Measurements from ENCODE around the gene TOX3. TPM values are rescaled to one million over a fixed set of nuclear protein-coding genes. Genes with fewer than 3 reads are reported as not detected.

The TOX3 gene
- total RNA-seq, 1 experiment from 2014 or later, result 20.2 TPM

DNA sequence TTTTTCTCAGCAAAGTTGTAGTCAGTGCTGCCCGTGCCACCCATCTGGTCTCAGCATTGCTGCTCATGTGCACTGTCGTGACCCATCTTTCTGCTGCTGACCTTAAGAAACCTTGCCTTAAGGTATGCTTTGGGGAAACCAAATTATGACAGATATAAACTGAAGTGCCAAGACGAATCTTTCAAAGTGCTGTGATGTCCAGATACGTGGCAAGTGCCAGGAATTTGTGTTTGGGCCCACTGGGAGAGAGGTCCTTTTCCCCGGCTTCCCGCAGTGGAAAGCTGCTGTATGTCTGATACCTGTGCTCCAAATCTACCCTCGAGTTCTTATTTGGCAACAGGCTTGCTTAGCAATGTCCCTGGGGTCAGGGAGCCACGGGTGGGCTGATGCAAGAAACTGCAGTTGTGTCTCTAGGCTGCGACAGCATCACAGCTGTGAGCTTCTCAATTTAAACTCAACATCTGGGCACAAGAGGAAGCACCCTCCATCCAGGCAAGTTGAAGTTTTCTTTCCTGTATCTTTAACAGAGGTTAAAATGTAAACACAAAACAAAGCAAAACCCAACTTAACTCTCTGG is 30.3 kb upstream of the TOX3 start:
- Histone ChIP-seq H3K79me2 (ENCODE audit: insufficient read depth, low read length) (no peaks in the 10 kb centered on the region), H3K18ac (ENCODE audit: insufficient read length, low read depth, low read length) (no peak overlapping the region), H4K5ac (ENCODE audit: insufficient read length, low read depth, low read length) (no peak overlapping the region), H3K9me3 (ENCODE audit: control insufficient read depth, low read depth, low read length) (no peaks in the 10 kb centered on the region), H3K27me3 (ENCODE audit: insufficient read depth, low read length) (no peaks in the 10 kb centered on the region), H4K91ac (ENCODE audit: insufficient read length, low read depth, low read length) (no peak overlapping the region), H3K14ac (ENCODE audit: insufficient read depth, low read length) (no peak overlapping the region; the same call in 1 of the 2 replicates), H3K4ac (ENCODE audit: low read depth, low read length) (no peak overlapping the region), H3K23me2 (ENCODE audit: insufficient read length, low read depth, low read length, poor library complexity, severe bottlenecking) (no peaks in the 10 kb centered on the region), H3T11ph (ENCODE audit: low read length) (no peak overlapping the region), H2BK15ac (ENCODE audit: low read depth, low read length) (no peak overlapping the region), H2BK12ac (ENCODE audit: insufficient read length, low read depth, low read length) (no peak overlapping the region), H2BK120ac (ENCODE audit: low read depth, low read length, poor library complexity, severe bottlenecking) (no peak overlapping the region), H2BK20ac (ENCODE audit: low read depth, low read length, poor library complexity, severe bottlenecking) (no peak overlapping the region), H3K4me2 (ENCODE audit: insufficient read depth, insufficient read length, low read length) (no peak overlapping the region), H4K20me1 (ENCODE audit: control insufficient read depth, insufficient read depth, insufficient read length) (no peaks in the 10 kb centered on the region), H2AK5ac (ENCODE audit: insufficient read length, low read length) (no peak overlapping the region), H3K9ac (ENCODE audit: extremely low read depth, insufficient read length, low read length) (no peak overlapping the region), H2AFZ (ENCODE audit: low read length) (no peak overlapping the region), H3K4me1 (ENCODE audit: insufficient read depth, low read length) (peaks cover 3% of the 10 kb centered on the region; the same call in 1 of the 2 replicates), H3K23ac (ENCODE audit: insufficient read length, low read depth, low read length) (no peak overlapping the region), H3K56ac (ENCODE audit: insufficient read length, low read depth, low read length) (no peak overlapping the region), H2BK5ac (ENCODE audit: insufficient read length, low read length) (no peak overlapping the region), H3K79me1 (ENCODE audit: insufficient read depth, low read depth, low read length, poor library complexity, severe bottlenecking) (no peaks in the 10 kb centered on the region), H4K8ac (replicated peaks; ENCODE audit: insufficient read length, low read depth, low read length) (no peak overlapping the region), H3K27ac (ENCODE audit: insufficient read length, low read depth, low read length) (no peak overlapping the region)
- H3K9me3 Mint-ChIP-seq, result no peaks in the 10 kb centered on the region; a peak in 3 of 5 replicates
- DNase-seq, result no peak
- WGBS (ENCODE audit: extremely low coverage, insufficient read length, low lambda C conversion rate), result no CpG with 5 or more reads among the region's 9 CpGs
- TF ChIP-seq CTCF (conservative IDR thresholded peaks at IDR 0.05), result no peak
- peak overlapping the region in 1 of 3 experiments; percentile 67; a peak in 1 of 7 replicates for H3K27ac Mint-ChIP-seq
- no peaks in the 10 kb centered on the region; the same call in none of the 2 replicates for H3K27me3 Mint-ChIP-seq (ENCODE audit: low read depth)
- H3K4me3 Mint-ChIP-seq, result no peak overlapping the region
- H3K4me1 Mint-ChIP-seq, result peaks cover 21 to 23% of the 10 kb centered on the region in 2 experiments
- H3K36me3 Mint-ChIP-seq (ENCODE audit: insufficient read depth in 1 of 3, low read depth in 3 of 3), result no peaks in the 10 kb centered on the region

Data from H9 (cell line).